NCI-H1105 (cell line): ENCODE results near the gene GOLGA8Q.
"Not testable (repeated sequence)": the region's sequence is repeated elsewhere in the genome, so short reads cannot be mapped to it uniquely, and the experiment has no call there.

Experiments
- DNase-seq: peaks from one replicate; lab custom pipeline; 2025; lab: John Stamatoyannopoulos, UW

Gene GOLGA8Q

GRCh38 chr15:30551750-30552149 is at the start of gene GOLGA8Q:
Gene GOLGA8Q (plus strand): TSS chr15:30552050. CDS start chr15:30552078, 28 bp downstream.
- not testable (repeated sequence) for DNase-seq

- DNase-seq = not testable (repeated sequence)
These were observed 48.7 kb upstream of the GOLGA8Q start for GRCh38 chr15:30502904-30503781.

GRCh38 chr15:30504162-30504843 is 47.5 kb upstream of the GOLGA8Q start:
- DNase-seq = not testable (repeated sequence)

GRCh38 chr15:30514545-30514944 is 37.3 kb upstream of the GOLGA8Q start:
- DNase-seq = not testable (repeated sequence)

GRCh38 chr15:30523453-30524243 is 28.2 kb upstream of the GOLGA8Q start:
- not testable (repeated sequence) for DNase-seq

GRCh38 chr15:30525912-30526311 is 25.9 kb upstream of the GOLGA8Q start:
- not testable (repeated sequence) for DNase-seq

- not testable (repeated sequence) for DNase-seq
These were observed 22.8 kb upstream of the GOLGA8Q start for GRCh38 chr15:30529049-30529448.

GRCh38 chr15:30566949-30567348 is 15.1 kb downstream of the GOLGA8Q start:
- not testable (repeated sequence) for DNase-seq

- DNase-seq = not testable (repeated sequence)
These were observed 21.2 kb downstream of the GOLGA8Q start for GRCh38 chr15:30573012-30573491.

GRCh38 chr15:30579394-30579970 is 27.6 kb downstream of the GOLGA8Q start:
- DNase-seq = not testable (repeated sequence)

- DNase-seq = not testable (repeated sequence)
These were observed 28.9 kb downstream of the GOLGA8Q start for GRCh38 chr15:30580716-30581115.

GRCh38 chr15:30598953-30599352 is 47.1 kb downstream of the GOLGA8Q start:
- not testable (repeated sequence) for DNase-seq

GRCh38 chr15:30603796-30604195 is 51.9 kb downstream of the GOLGA8Q start, which contains the start of gene GOLGA8H:
Gene GOLGA8H (plus strand): TSS chr15:30604028. CDS start chr15:30604126, 98 bp downstream.
- DNase-seq = not testable (repeated sequence)
